ENCODE results near the gene CD37. TPM values are rescaled to one million over a fixed set of nuclear protein-coding genes. Genes with fewer than 3 reads are reported as not detected.
"Not testable (repeated sequence)": the region's sequence is repeated elsewhere in the genome, so short reads cannot be mapped to it uniquely, and the experiment has no call there.

The CD37 gene
- polyA plus RNA-seq, 1 of the 3 experiments (the other 2 are of a cell fraction) = not detected

- CTCF ChIA-PET; H3K79me2 ChIP-seq (ENCODE audit: insufficient read depth); H3K4me1 ChIP-seq (ENCODE audit: control insufficient read depth in 1 of 2, insufficient read depth in 2 of 2, low read depth in 1 of 2, low read length in 1 of 2); H3F3A ChIP-seq (replicated peaks; ENCODE audit: insufficient read depth); H3K4me2 ChIP-seq; H3K4me3 ChIP-seq (ENCODE audit: low read depth in 2 of 2, low read length in 1 of 2); H3K9me2 ChIP-seq; H4K20me1 ChIP-seq (ENCODE audit: insufficient read depth); H3K27ac ChIP-seq (ENCODE audit: low read depth in 2 of 2, low read length in 1 of 2); POLR2A ChIA-PET; H3K9ac ChIP-seq; H3K9me3 ChIP-seq; DNase-seq; H3K27me3 ChIP-seq (ENCODE audit: insufficient read depth); H3K36me3 ChIP-seq (replicated peaks in 1 of 2; ENCODE audit: control insufficient read depth in 1 of 2, insufficient read depth in 2 of 2, low read length in 1 of 2); H2AFZ ChIP-seq (ENCODE audit: low read depth): not testable (repeated sequence)
- 32% methylated on average over 7 of the region's 7 CpGs for WGBS (ENCODE audit: low lambda C conversion rate)
- TF ChIP-seq CTCF (IDR thresholded peaks at IDR 0.05) (peak; percentile 16; the same call in 1 of the 2 replicates), RAD21 (IDR thresholded peaks at IDR 0.05; ENCODE audit: low read length) (peak; percentile 6; the same call in 1 of the 2 replicates)
Observed at GRCh38 chr19:49306734-49307133, 28.5 kb upstream of the CD37 start.

GRCh38 chr19:49309087-49309486 lies 26.1 kb upstream of the CD37 start:
- CTCF ChIA-PET = interaction anchor here (1.1 kb wide), 1 partner anchor 101 kb away, joined by 3 read pairs; no protein-coding TSS in a partner anchor
- POLR2A ChIA-PET = no interaction called here

More at GRCh38 chr19:49309087-49309486, 26.1 kb upstream of the CD37 start:
- Histone ChIP-seq H3K4me2 (no peak overlapping the region), H3K79me2 (ENCODE audit: insufficient read depth) (no peaks in the 10 kb centered on the region), H4K20me1 (ENCODE audit: insufficient read depth) (no peaks in the 10 kb centered on the region), H3K9ac (no peak overlapping the region), H3K36me3 (replicated peaks in 1 of 2; ENCODE audit: control insufficient read depth in 1 of 2, insufficient read depth in 2 of 2, low read length in 1 of 2) (peaks cover 0 to 11% of the 10 kb centered on the region in 2 experiments), H3K4me1 (ENCODE audit: control insufficient read depth in 1 of 2, insufficient read depth in 2 of 2, low read depth in 1 of 2, low read length in 1 of 2) (no peaks in the 10 kb centered on the region), H3K9me2 (no peaks in the 10 kb centered on the region), H3K4me3 (ENCODE audit: low read depth in 2 of 2, low read length in 1 of 2) (no peak overlapping the region), H2AFZ (ENCODE audit: low read depth) (no peak overlapping the region), H3K9me3 (no peaks in the 10 kb centered on the region), H3F3A (replicated peaks; ENCODE audit: insufficient read depth) (no peaks in the 10 kb centered on the region), H3K27me3 (ENCODE audit: insufficient read depth) (no peaks in the 10 kb centered on the region), H3K27ac (ENCODE audit: low read depth in 2 of 2, low read length in 1 of 2) (no peak overlapping the region)
- WGBS (ENCODE audit: low lambda C conversion rate) = 47% methylated on average over 6 of the region's 6 CpGs
- DNase-seq = no peak
- TF ChIP-seq POLR2AphosphoS5 (IDR thresholded peaks at IDR 0.05; ENCODE audit: low read depth, low read length) = no peak
- TF ChIP-seq YY1 (IDR thresholded peaks at IDR 0.05; ENCODE audit: low read depth) = no peak
- no peak for TF ChIP-seq USF2 (IDR thresholded peaks at IDR 0.05; ENCODE audit: borderline replicate concordance, low read depth, low read length)
- no peak for TF ChIP-seq EZH2phosphoT487 (IDR thresholded peaks at IDR 0.05; ENCODE audit: borderline replicate concordance, low read depth)
- no peak for TF ChIP-seq FOSL2 (IDR thresholded peaks at IDR 0.05; ENCODE audit: borderline replicate concordance, low read depth)
- TF ChIP-seq ZBTB33 (IDR thresholded peaks at IDR 0.05; ENCODE audit: borderline replicate concordance, low read depth) = no peak
- no peak for TF ChIP-seq RFX5 (IDR thresholded peaks at IDR 0.05; ENCODE audit: low read length)
- no peak for TF ChIP-seq IRF3 (IDR thresholded peaks at IDR 0.05; ENCODE audit: low read depth, low read length)
- no peak for TF ChIP-seq GATA2 (CRISPR knock-in tag; IDR thresholded peaks at IDR 0.05)
- no peak for TF ChIP-seq CHD2 (IDR thresholded peaks at IDR 0.05; ENCODE audit: low read length, partially characterized antibody)
- TF ChIP-seq RCOR1 (IDR thresholded peaks at IDR 0.05; ENCODE audit: low read length) = no peak

All from SK-N-SH (cell line).